NCI-H1417 (cell line): ENCODE measurements around the gene TMEM79.

Experiments used
- DNase-seq, 3 experiments: peaks; one replicate each; lab custom pipeline; 2025; lab: John Stamatoyannopoulos, UW

The TMEM79 gene

GRCh38 chr1:156263288-156263655, 20.9 kb upstream of the TMEM79 start:
- DNase-seq = no peak

- DNase-seq = no peak
These were observed 18.1 kb upstream of the TMEM79 start for GRCh38 chr1:156266051-156266450.

GRCh38 chr1:156268336-156268735, 15.8 kb upstream of the TMEM79 start:
- DNase-seq = no peak

GRCh38 chr1:156270314-156270713, 13.8 kb upstream of the TMEM79 start:
- DNase-seq = no peak

GRCh38 chr1:156276532-156276931, 7.6 kb upstream of the TMEM79 start:
- DNase-seq = no peak

- no peak for DNase-seq
These were observed 7.2 kb upstream of the TMEM79 start for GRCh38 chr1:156276966-156277381.

DNA sequence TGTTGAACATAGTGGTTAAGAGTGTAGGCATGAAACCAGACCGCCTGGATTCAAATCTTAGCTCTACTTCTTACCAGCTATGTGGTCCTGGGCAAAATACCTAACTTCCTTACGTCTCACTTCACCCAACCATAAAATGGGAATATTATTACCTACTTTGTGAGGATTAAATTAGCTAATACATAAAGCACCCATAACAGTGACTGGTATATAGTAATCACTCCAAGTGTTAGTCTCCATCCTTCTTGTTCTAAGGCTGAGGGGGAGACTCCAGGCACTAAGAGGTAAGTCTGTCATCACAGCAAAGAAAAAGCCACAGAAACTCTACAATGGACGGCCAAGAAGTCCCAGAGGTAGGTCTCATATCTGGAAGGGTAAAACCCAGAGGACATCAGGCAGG, 4.3 kb upstream of the TMEM79 start:
- no peak for DNase-seq

GRCh38 chr1:156281281-156281680, 2.8 kb upstream of the TMEM79 start:
- no peak for DNase-seq

DNA sequence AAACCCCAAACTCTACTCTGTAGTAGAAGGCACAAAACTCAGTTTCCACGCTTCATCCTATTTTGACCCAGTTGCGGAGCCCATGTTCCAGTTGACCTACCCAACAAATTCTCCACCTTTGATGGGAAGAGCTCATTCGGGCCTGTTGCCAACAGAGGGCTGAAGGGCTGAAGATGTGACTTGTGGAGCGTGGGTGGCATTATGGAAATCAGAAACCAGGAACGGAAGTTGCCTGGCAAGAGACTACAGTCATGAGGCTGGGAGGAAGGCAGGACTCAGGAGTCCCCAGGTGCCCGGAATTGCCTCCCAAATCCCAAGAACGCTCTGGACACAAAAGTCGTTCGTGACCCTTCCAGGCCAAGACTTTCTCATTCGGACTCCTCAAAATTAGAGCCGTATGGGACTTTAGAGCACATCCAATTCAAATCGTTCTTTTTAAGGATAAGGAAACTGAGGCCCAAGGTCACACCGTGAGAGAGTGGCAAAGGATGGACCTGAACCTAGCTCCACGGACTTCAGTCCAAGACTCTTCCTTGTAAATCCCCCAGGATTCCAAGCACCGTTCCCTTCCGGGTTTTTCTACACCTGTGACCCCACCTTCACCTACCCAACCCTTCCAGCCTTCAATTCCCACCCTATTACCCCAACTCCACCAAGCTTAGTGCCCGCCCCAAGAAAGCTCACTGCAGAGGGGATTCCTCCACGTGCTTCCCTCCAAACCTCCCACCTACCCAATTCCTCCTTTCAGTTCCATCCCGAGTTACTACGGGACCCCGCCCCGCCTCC, 2.2 kb upstream of the TMEM79 start:
- peak; percentile 60 to 70 (median 66) for DNase-seq

GRCh38 chr1:156282479-156283222, 1.5 kb upstream of the TMEM79 start, which contains the start of gene SMG5:
Gene SMG5 (minus strand): TSS chr1:156282825. CDS start chr1:156282680, 145 bp downstream.
- DNase-seq = peak; percentile 96 to 100 (median 99)

DNA sequence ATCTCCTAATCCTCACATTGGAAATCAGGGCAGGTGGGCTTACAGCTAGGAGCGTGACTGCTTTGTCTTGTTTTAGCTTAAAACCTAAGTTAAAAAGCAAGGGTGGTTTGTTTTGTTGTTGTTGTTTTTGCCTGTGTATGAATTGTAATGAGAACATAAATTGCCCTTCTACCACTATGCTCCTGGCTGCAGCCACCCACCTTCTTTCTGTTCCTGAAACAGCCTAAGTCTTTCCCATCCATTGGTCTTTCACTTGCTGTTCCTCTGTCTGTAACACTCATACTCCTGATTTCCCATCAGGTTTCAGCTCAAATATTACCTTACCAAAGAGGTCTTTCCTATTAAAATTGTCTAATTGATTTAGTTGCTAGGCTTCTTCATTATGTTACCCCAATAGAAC, 604 bp upstream of the TMEM79 start:
- no peak for DNase-seq

DNA sequence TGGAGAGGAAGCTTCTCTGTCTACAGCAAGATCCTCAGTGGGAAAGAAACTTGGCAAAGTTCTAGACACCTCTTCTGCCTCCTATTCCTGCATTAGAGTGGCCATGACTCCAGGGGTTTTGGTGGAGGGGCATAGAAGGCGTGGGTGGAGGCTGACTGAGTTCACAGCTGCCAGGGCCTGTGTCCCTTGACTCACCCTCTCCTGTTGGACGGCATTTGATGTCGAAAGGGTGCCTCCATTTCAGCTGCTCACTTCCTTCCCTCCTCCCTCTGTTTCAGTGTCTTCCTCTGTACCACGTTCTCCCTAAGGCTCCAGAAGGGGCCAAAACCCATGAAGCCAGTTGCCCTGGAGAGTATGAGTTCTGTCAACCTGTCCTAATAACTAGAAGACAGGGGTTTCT, 632 bp downstream of the TMEM79 start:
- DNase-seq = no peak

- no peak for DNase-seq
These were observed 1.3 kb downstream of the TMEM79 start for GRCh38 chr1:156285437-156285836.

- DNase-seq = no peak
These were observed 1.9 kb downstream of the TMEM79 start for GRCh38 chr1:156286061-156286460.

GRCh38 chr1:156289857-156290256, 5.7 kb downstream of the TMEM79 start:
- DNase-seq = no peak

DNA sequence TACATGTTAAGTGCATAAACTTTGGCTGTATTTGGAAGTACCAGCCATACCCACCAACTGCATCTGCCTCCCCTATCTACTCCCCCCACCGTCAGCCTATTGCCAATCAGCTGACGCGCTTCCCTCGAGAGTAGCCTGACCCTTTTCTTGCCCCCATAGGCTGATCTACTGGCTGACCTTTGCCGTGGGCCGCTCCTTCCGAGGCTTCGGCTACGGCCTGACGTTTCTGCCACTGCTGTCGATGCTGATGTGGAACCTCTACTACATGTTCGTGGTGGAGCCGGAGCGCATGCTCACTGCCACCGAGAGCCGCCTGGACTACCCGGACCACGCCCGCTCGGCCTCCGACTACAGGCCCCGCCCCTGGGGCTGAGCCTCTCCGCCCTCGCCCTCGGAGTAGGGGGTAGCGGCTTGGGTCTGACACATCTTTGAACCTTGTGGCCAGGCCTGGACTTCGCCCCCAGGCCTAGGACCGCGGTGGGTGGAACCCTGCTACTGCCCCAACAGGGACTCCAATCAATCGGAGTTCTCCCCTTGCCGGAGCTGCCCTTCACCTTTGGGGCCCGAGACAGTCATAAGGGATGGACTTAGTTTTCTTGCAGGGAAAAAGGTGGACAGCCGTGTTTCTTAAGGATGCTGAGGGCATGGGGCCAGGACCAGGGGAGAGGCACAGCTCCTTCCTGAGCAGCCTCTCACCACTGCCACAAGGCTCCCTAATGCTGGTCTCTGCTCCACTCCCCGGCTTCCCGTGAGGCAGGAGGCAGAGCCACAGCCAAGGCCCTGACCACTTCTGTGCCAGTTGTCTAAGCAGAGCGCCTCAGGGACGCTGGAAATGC, 7.3 kb downstream of the TMEM79 start:
- peak in 1 of 3 experiments; percentile 82 for DNase-seq

DNA sequence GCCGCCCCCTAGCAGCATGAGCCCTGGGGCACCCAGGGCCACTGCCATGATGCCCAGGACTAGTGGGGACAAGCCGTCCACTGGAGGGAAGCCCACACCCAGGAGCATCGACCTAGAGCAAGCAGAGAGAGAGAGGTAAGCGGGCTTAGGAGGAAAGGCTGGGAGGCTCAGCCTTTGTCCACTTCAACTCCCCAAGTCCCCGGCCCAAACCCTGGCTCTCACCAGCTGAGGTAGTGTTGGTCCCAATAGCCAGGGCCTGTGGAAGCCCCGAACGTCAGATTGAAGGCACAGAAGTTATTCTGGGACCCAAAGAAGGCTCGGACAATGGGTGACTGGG, 8.9 kb downstream of the TMEM79 start:
- no peak for DNase-seq

- no peak for DNase-seq
These were observed 9.8 kb downstream of the TMEM79 start for GRCh38 chr1:156293895-156294294.

GRCh38 chr1:156295391-156295947, 11.3 kb downstream of the TMEM79 start, which contains the start of gene GLMP:
Gene GLMP (minus strand): TSS chr1:156295679. CDS start chr1:156295645, 34 bp downstream.
- peak; percentile 39 to 88 (median 62) for DNase-seq

- no peak for DNase-seq
These were observed 14.8 kb downstream of the TMEM79 start, which contains the start of gene VHLL for GRCh38 chr1:156298852-156299357. Gene VHLL (minus strand): TSS chr1:156299307. CDS start chr1:156299189, 118 bp downstream.

- no peak for DNase-seq
These were observed 19.1 kb downstream of the TMEM79 start for GRCh38 chr1:156303241-156303640.

GRCh38 chr1:156305215-156305614, 21.1 kb downstream of the TMEM79 start:
- DNase-seq = no peak
